Ascending aorta (tissue), 2 donors: Measurements from ENCODE around the gene VOPP1. TPM values are rescaled to one million over a fixed set of nuclear protein-coding genes. Genes with fewer than 3 reads are reported as not detected.

Experiments
- DNase-seq, 2 donors: peaks; one replicate each; pipeline ENCODE4 v3.0.0-alpha.2; 2019; ENCODE audit warnings: low spot score in 2 of 2
- H3K27ac ChIP-seq, 2 donors: fragments of 200-600 bp; sonication (generic); one replicate each; pipeline ENCODE4 v1.5.1; 2016 to 2017; ENCODE audit warnings: mild to moderate bottlenecking in 1 of 2
- H3K27me3 ChIP-seq: fragments of 200-600 bp; sonication (generic); one replicate; pipeline ENCODE4 v1.5.1; 2017
- H3K36me3 ChIP-seq, 2 donors: fragments of 200-600 bp; sonication (generic); one replicate each; pipeline ENCODE4 v1.5.1; 2016
- H3K4me1 ChIP-seq, 2 donors: fragments of 200-600 bp; sonication (generic); one replicate each; pipeline ENCODE4 v1.5.1; 2016 to 2017; ENCODE audit warnings: mild to moderate bottlenecking in 1 of 2
- H3K4me3 ChIP-seq, 2 donors: fragments of 200-600 bp; sonication (generic); one replicate each; pipeline ENCODE4 v1.5.1; 2016 to 2017; ENCODE audit warnings: mild to moderate bottlenecking in 1 of 2
- H3K9me3 ChIP-seq, 2 donors: fragments of 200-600 bp; sonication (generic); one replicate each; pipeline ENCODE4 v1.5.1; 2016
- intact Hi-C: fragments of 100-400 bp; cut with DNase I; formaldehyde crosslinking; loops from one replicate; pipeline ENCODE4 v1.15.1; 2023
- total RNA-seq: library from RNA; depleted of rRNA; stranded (reverse); fragments of >200 nt; gene quantifications from one replicate; pipeline ENCODE4 v1.1.0, GENCODE V29; 2016
- TF ChIP-seq, protein P1 (sequence below), 3 experiments: fragments of 200-600 bp in 2 of 3; fragments of 450-650 bp in 1 of 3; sonication (generic) in 2 of 3; IDR thresholded peaks; one replicate each; pipeline ENCODE4 v1.5.1; 2016 to 2019; ENCODE audit warnings: antibody characterized with exemption in 3 of 3, mild to moderate bottlenecking in 1 of 3, moderate library complexity in 1 of 3

VOPP1 gene
- total RNA-seq, 1 donor from 2014 or later: 78.8 TPM

DNA sequence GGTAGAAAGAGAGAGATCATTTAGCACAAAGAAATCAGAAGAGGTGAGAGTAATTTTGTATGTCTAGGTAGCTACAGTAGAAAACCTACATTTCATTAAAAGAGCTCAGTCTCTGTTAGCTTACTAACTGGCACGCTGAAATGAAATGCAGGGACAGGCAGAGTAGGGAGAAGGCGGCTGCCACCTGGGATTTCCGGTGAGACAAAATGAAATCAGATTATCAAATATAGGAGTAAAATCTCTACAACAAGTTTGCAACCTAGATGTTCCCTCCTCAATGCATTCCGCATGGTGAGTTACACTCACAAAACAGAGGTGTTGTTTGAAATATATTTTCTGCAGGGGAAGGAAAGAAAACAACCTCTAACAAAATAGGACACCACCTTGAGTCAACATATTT lies 55.9 kb downstream of the VOPP1 start:
- Histone ChIP-seq H3K4me1 (peaks cover 0 to 9% of the 10 kb centered on the region in 2 donors), H3K27me3 (no peaks in the 10 kb centered on the region), H3K4me3 (no peak overlapping the region), H3K9me3 (no peaks in the 10 kb centered on the region), H3K27ac (no peak overlapping the region), H3K36me3 (peaks cover 10 to 22% of the 10 kb centered on the region in 2 donors)
- no peak for DNase-seq
- TF ChIP-seq, protein P1, sequence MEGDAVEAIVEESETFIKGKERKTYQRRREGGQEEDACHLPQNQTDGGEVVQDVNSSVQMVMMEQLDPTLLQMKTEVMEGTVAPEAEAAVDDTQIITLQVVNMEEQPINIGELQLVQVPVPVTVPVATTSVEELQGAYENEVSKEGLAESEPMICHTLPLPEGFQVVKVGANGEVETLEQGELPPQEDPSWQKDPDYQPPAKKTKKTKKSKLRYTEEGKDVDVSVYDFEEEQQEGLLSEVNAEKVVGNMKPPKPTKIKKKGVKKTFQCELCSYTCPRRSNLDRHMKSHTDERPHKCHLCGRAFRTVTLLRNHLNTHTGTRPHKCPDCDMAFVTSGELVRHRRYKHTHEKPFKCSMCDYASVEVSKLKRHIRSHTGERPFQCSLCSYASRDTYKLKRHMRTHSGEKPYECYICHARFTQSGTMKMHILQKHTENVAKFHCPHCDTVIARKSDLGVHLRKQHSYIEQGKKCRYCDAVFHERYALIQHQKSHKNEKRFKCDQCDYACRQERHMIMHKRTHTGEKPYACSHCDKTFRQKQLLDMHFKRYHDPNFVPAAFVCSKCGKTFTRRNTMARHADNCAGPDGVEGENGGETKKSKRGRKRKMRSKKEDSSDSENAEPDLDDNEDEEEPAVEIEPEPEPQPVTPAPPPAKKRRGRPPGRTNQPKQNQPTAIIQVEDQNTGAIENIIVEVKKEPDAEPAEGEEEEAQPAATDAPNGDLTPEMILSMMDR (IDR thresholded peaks at IDR 0.05): no peak
- intact Hi-C loops: no loop called here

DNA sequence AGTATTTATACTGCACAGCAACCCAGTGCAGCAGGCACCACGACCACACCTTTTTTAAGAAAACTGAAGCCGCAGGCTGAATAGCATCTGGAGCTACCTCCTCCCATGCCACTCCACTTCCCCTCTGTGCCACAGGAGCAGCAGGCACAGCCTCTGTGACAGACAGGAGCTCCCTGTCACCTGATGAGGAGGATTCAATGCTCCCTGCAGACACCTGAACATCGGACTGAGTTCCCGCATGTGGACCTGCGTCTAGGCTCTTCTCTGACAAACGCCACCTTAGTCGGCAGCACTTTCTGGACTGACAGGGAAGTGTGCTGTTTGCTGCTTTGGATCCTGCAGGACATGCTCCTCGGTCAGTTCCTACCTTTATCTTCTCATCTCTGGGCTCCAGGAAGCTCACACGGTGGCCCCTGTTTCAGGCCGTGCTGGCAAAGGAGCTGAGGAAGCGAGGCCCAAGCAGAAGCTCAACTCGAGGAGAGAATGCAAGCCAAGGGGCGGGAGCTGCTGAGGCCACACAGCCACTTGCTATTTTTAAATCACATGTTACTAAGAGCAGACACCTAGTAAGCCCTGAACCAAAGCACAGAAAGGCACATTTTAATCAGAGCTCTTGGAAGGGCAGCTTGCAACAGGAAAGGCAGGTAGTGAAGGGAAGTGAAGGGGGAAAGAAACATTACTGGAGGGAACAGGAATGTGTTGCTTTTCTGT lies 56.6 kb downstream of the VOPP1 start:
- Histone ChIP-seq H3K27ac (no peak overlapping the region), H3K36me3 (peaks cover 10 to 22% of the 10 kb centered on the region in 2 donors), H3K27me3 (no peaks in the 10 kb centered on the region), H3K4me3 (no peak overlapping the region), H3K9me3 (no peaks in the 10 kb centered on the region), H3K4me1 (peaks cover 0 to 2% of the 10 kb centered on the region in 2 donors)
- DNase-seq: no peak
- intact Hi-C loops: no loop called here
- TF ChIP-seq, protein P1 (IDR thresholded peaks at IDR 0.05): no peak

DNA sequence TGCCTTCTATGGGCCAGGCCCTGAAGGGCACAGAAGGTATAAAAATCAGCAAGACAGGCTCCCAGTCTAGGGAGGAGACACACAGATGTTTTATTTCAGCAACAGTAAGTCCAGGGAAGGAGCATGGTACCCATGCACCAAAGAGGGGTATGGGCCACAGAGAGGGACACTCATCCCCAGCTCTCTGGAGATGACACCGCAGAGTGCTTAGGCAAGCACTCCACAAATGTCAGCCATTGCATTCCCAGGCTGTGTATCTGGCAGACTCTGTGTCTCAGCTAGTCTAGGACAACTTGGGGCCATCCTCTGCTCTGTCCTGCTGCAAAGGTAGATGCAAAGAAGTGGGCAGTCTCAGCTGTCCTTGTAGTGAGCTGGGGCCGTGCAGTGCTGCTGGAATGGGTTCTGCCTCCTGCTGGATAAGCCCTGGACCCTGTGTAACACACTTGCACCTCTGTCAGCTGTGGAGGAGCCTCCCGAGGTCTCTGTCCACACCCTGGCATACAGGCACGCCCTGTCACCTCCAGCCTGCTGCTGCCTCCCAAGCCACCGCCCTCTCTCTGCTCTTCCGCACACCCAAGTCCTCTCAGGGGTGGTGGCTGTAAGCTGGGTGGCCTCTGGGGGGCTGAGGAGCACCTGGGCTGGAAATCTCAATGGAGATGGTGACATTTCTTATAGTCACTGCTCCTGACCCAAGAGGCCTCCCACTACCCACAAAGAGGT lies 57.6 kb downstream of the VOPP1 start:
- peaks cover 10 to 22% of the 10 kb centered on the region in 2 donors for H3K36me3 ChIP-seq
- no peak overlapping the region for H3K27ac ChIP-seq
- H3K9me3 ChIP-seq: no peaks in the 10 kb centered on the region
- H3K27me3 ChIP-seq: no peaks in the 10 kb centered on the region
- no peak for DNase-seq
- no peaks in the 10 kb centered on the region for H3K4me1 ChIP-seq
- H3K4me3 ChIP-seq: no peak overlapping the region
- TF ChIP-seq, protein P1 (IDR thresholded peaks at IDR 0.05): no peak
- intact Hi-C loops: no loop called here

DNA sequence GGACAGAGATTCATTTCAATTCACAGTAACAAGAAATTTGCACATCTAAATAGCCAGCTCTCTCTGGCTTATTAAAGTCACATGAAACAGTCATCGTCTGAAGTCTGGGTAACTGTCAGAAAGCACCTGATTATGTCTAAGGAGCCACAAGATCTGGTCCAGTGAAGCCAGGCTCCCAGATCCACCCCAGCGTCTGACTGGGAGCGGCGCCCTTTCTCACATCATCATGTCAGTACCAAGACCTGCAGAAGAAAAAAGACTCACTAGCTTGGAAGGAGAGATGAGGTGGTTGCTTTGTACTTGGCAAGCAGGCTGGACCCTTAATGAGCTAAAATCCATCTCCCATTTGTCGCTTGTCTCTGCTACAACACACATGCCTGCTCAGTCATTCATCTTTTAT lies 58.4 kb downstream of the VOPP1 start:
- H3K27me3 ChIP-seq: no peaks in the 10 kb centered on the region
- H3K9me3 ChIP-seq: no peaks in the 10 kb centered on the region
- intact Hi-C loops: no loop called here
- no peak overlapping the region for H3K27ac ChIP-seq
- no peak for DNase-seq
- H3K4me3 ChIP-seq: no peak overlapping the region
- TF ChIP-seq, protein P1 (IDR thresholded peaks at IDR 0.05): no peak
- H3K4me1 ChIP-seq: no peaks in the 10 kb centered on the region
- peaks cover 10 to 18% of the 10 kb centered on the region in 2 donors for H3K36me3 ChIP-seq

DNA sequence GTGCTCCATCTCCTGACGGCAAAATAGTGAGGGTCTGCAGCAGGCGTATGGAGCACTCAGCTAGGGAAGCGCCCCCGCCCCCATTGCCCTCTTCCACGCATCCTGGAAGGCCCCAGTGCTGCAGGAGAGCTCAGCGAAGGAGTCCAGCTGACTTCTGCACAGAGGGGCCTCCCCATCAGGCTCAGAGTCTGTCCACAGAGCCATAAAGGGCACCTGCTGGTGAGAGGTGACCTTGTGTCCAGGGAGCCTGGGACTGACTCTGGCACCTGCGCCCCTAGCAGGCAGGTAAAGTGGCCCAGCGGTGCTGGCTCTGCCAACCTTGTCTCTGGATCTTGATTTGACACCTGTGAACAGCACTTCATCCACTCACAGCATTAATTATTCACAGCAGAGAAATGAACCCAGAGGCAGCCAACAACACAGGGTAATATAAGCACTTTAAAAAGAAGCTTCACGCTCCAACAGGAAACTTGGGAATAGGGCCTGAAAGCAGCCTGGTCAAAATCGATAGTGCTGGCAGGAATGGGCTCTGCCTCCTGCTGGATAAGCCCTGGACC lies 59.6 kb downstream of the VOPP1 start:
- Histone ChIP-seq H3K4me1 (no peaks in the 10 kb centered on the region), H3K27me3 (no peaks in the 10 kb centered on the region), H3K36me3 (peaks cover 5 to 7% of the 10 kb centered on the region in 2 donors), H3K9me3 (no peaks in the 10 kb centered on the region), H3K27ac (no peak overlapping the region), H3K4me3 (no peak overlapping the region)
- DNase-seq: no peak
- TF ChIP-seq, protein P1 (IDR thresholded peaks at IDR 0.05): no peak
- intact Hi-C loops: no loop called here
